Measurements from ENCODE around the gene MBD3L3.

The MBD3L3 gene

DNA sequence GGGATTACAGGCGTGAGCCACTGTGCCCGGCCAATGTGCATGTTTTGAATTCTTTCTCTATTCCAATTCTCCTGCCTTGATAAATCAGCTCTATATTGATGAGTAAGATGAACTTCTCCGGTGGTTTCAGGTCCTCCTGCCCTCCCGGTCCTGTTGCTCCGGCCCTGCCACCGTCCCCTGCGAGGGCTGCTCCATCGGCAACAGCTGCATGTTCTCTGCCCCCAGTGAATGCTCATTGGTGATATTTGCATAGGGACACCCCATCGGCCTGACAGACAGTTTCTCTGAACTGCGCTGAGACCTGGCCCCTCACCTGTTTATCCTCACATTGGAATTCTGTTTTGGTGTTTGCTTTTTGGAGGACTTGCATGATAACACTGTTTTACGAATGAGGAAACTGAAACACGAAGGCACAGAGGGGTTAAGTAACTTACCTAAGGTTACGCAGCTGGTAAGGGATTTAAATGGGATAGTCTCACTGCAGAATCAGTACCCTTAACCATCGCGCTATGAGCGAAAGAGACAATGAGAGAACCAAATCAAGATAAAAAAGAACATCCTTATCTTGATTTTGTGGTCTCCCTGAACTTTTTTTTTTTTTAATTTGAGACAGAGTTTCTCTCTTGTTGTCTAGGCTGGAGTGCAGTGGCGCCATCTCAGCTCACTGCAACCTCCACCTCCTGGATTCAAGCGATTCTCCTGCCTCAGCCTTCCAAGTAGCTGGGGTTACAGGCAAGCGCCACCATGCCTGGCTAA lies 43.2 kb upstream of the MBD3L3 start:
- DNase-seq (no peak), ATAC-seq (ENCODE audit: insufficient read depth, low read depth) (no peak)
- H3K27ac ChIP-seq (ENCODE audit: low read length): no peak overlapping the region
- H3K36me3 ChIP-seq (ENCODE audit: insufficient read depth, low read length): no peaks in the 10 kb centered on the region
- H3K4me1 ChIP-seq (ENCODE audit: insufficient read depth, low read length): peaks cover 33% of the 10 kb centered on the region
- H3K27me3 ChIP-seq (ENCODE audit: insufficient read depth, low read length, poor library complexity): no peaks in the 10 kb centered on the region
- no peaks in the 10 kb centered on the region for H3K9me3 ChIP-seq (ENCODE audit: insufficient read depth, low read length, severe bottlenecking)
- H3K79me2 ChIP-seq (ENCODE audit: insufficient read depth, low read length): no peaks in the 10 kb centered on the region
- H4K20me1 ChIP-seq (ENCODE audit: insufficient read depth, low read length): no peaks in the 10 kb centered on the region
- no peak overlapping the region; the same call in 1 of the 2 replicates for H2AFZ ChIP-seq (ENCODE audit: low read depth, low read length)
- TF ChIP-seq, protein P1, sequence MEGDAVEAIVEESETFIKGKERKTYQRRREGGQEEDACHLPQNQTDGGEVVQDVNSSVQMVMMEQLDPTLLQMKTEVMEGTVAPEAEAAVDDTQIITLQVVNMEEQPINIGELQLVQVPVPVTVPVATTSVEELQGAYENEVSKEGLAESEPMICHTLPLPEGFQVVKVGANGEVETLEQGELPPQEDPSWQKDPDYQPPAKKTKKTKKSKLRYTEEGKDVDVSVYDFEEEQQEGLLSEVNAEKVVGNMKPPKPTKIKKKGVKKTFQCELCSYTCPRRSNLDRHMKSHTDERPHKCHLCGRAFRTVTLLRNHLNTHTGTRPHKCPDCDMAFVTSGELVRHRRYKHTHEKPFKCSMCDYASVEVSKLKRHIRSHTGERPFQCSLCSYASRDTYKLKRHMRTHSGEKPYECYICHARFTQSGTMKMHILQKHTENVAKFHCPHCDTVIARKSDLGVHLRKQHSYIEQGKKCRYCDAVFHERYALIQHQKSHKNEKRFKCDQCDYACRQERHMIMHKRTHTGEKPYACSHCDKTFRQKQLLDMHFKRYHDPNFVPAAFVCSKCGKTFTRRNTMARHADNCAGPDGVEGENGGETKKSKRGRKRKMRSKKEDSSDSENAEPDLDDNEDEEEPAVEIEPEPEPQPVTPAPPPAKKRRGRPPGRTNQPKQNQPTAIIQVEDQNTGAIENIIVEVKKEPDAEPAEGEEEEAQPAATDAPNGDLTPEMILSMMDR (IDR thresholded peaks at IDR 0.05; ENCODE audit: borderline replicate concordance, extremely low read depth, low read length, poor library complexity, severe bottlenecking): no peak
- no peak for TF ChIP-seq EZH2 (IDR thresholded peaks at IDR 0.05; ENCODE audit: borderline replicate concordance, low read depth, low read length, severe bottlenecking)
- peak overlapping the region; percentile 47 for H3K4me2 ChIP-seq (ENCODE audit: insufficient read depth, low read length)
- 0 out of 4 replicates have a peak overlapping the region, but pooled peaks of 1 of the 2 experiments have one; percentile 12 for H3K4me3 ChIP-seq (ENCODE audit: low read depth in 1 of 2, low read length in 2 of 2)
- H3K9ac ChIP-seq (ENCODE audit: low read depth, low read length): 0 out of 2 replicates have a peak overlapping the region, but pooled peaks have one; percentile 23

DNA sequence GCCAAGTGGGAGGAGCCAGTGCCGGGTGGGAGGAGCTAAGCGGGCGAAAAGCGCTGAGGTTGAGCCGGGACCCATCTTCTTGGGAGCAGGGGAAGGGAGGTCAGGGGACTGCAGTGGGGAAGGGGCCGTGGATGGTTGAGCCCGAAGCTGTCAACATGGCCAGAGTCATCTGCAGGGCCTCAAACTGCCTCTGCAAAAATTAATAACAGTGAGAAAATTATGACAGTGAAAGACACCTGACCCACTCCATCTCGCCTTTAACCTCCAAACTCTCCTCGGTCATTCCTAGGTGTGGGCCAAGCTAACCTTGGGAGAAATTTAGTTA lies 41.1 kb upstream of the MBD3L3 start:
- Histone ChIP-seq H3K4me2 (ENCODE audit: insufficient read depth, low read length) (peak overlapping the region; percentile 81), H3K36me3 (ENCODE audit: insufficient read depth, low read length) (no peaks in the 10 kb centered on the region), H3K27ac (ENCODE audit: low read length) (peak overlapping the region; percentile 84), H3K27me3 (ENCODE audit: insufficient read depth, low read length, poor library complexity) (no peaks in the 10 kb centered on the region), H2AFZ (ENCODE audit: low read depth, low read length) (peak overlapping the region; percentile 94), H4K20me1 (ENCODE audit: insufficient read depth, low read length) (no peaks in the 10 kb centered on the region), H3K79me2 (ENCODE audit: insufficient read depth, low read length) (no peaks in the 10 kb centered on the region), H3K4me3 (ENCODE audit: low read depth in 1 of 2, low read length in 2 of 2) (peak overlapping the region; percentile 21 to 70; a peak in 3 of 4 replicates), H3K9ac (ENCODE audit: low read depth, low read length) (peak overlapping the region; percentile 69), H3K9me3 (ENCODE audit: insufficient read depth, low read length, severe bottlenecking) (peaks cover 6% of the 10 kb centered on the region), H3K4me1 (ENCODE audit: insufficient read depth, low read length) (peaks cover 33% of the 10 kb centered on the region)
- ATAC-seq (ENCODE audit: insufficient read depth, low read depth): no peak
- TF ChIP-seq, protein P1 (IDR thresholded peaks at IDR 0.05; ENCODE audit: borderline replicate concordance, extremely low read depth, low read length, poor library complexity, severe bottlenecking): no peak
- TF ChIP-seq EZH2 (IDR thresholded peaks at IDR 0.05; ENCODE audit: borderline replicate concordance, low read depth, low read length, severe bottlenecking): no peak
- DNase-seq: no peak

DNA sequence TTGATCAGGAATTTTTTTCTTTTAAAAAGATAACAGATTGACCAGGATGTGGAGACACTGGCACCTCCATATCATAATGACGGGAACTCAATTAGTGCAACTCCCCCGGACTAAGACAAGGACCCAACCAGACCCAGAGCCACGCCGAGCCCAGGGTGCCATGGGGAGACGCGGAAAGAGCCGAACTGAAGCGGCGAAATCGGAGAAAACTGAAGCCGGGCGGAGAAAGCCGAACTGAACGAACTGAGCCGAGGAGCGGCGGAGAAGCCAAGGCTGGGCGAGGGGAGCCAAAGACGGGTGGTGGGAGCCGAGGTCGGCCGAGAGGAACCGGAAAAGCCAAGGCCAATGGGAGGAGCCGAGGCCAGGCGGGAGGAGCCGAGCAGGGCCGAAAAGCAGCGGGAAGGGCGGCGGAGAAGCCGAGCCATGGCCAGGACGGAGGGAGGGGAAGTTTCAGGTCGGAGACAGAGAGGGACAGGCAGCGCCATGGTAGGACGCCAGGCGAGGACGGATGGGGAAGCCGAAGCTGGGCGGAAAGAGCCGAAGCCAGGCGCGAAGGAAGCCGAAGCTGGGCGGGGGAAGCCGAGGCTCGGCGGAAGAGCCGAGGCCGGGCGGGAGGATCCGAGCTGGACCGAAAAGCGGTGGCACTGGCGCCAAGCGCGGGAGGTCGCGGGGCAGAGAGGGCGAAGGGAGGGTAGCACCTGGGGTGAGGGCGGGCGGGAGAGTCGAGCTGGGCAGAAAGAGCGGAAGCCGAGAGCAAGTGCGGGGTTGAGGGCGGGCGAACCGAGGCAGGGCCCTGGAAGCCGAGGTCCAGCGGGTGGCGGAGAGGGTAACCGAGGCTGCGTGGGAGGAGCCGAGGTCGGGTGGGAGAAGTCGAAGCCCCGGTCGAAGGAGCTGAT lies 40.5 kb upstream of the MBD3L3 start:
- ATAC-seq (ENCODE audit: insufficient read depth, low read depth) (peak; percentile 90), DNase-seq (peak; percentile 91)
- peaks cover 8% of the 10 kb centered on the region for H3K9me3 ChIP-seq (ENCODE audit: insufficient read depth, low read length, severe bottlenecking)
- peak overlapping the region; percentile 69 for H3K9ac ChIP-seq (ENCODE audit: low read depth, low read length)
- peak overlapping the region; percentile 81 for H3K4me2 ChIP-seq (ENCODE audit: insufficient read depth, low read length)
- no peaks in the 10 kb centered on the region for H3K79me2 ChIP-seq (ENCODE audit: insufficient read depth, low read length)
- H3K27me3 ChIP-seq (ENCODE audit: insufficient read depth, low read length, poor library complexity): no peaks in the 10 kb centered on the region
- H2AFZ ChIP-seq (ENCODE audit: low read depth, low read length): peak overlapping the region; percentile 94
- H3K27ac ChIP-seq (ENCODE audit: low read length): peak overlapping the region; percentile 84
- peaks cover 33% of the 10 kb centered on the region for H3K4me1 ChIP-seq (ENCODE audit: insufficient read depth, low read length)
- peak overlapping the region; percentile 21 to 70 for H3K4me3 ChIP-seq (ENCODE audit: low read depth in 1 of 2, low read length in 2 of 2)
- H3K36me3 ChIP-seq (ENCODE audit: insufficient read depth, low read length): no peaks in the 10 kb centered on the region
- no peaks in the 10 kb centered on the region for H4K20me1 ChIP-seq (ENCODE audit: insufficient read depth, low read length)
- TF ChIP-seq, protein P1 (IDR thresholded peaks at IDR 0.05; ENCODE audit: borderline replicate concordance, extremely low read depth, low read length, poor library complexity, severe bottlenecking): no peak
- TF ChIP-seq EZH2 (IDR thresholded peaks at IDR 0.05; ENCODE audit: borderline replicate concordance, low read depth, low read length, severe bottlenecking): no peak
